K562 (cell line): Measurements from ENCODE around the gene IGSF23. TPM values are rescaled to one million over a fixed set of nuclear protein-coding genes. Genes with fewer than 3 reads are reported as not detected.
A peak's percentile ranks its signal among the peaks of the same experiment; 100 is the strongest.

Experiments used
- ARNT ChIP-seq, 2 experiments: fragments of 450-650 bp; IDR thresholded peaks; 2 replicates each; pipeline ENCODE4 v1.6.1; 2016; ENCODE audit warnings: mild to moderate bottlenecking in 1 of 2
- CBFA2T2 ChIP-seq: fragments of 450-650 bp; conservative IDR thresholded peaks from 2 replicates; pipeline ENCODE4 v1.6.1; 2017; ENCODE audit warnings: mild to moderate bottlenecking
- CBFA2T3 ChIP-seq: fragments of 450-650 bp; IDR thresholded peaks from 2 replicates; pipeline ENCODE4 v1.6.1; 2017
- CHD1 ChIP-seq: fragments of 200-600 bp; sonication (generic); IDR thresholded peaks from one replicate; pipeline ENCODE4 v1.6.1; 2012; ENCODE audit warnings: mild to moderate bottlenecking, moderate library complexity, low read length, inconsistent platforms
- DACH1 ChIP-seq: fragments of 450-650 bp; IDR thresholded peaks from 2 replicates; pipeline ENCODE4 v1.6.1; 2018; ENCODE audit not compliant: partially characterized antibody
- DPF2 ChIP-seq: fragments of 450-650 bp; IDR thresholded peaks from 2 replicates; pipeline ENCODE4 v1.6.1; 2016
- EP300 ChIP-seq: IDR thresholded peaks from 2 replicates; pipeline ENCODE4 v1.6.1; 2012; ENCODE audit warnings: low read length, improper control_type of control experiment
- FOSL1 ChIP-seq: fragments of 200-800 bp; sonication (Bioruptor generic); conservative IDR thresholded peaks from 2 replicates; pipeline ENCODE4 v1.6.1; 2016; ENCODE audit warnings: missing genetic modification characterization, missing compliant biosample characterization
- GATA2 ChIP-seq: sonication (generic); formaldehyde crosslinking; IDR thresholded peaks from 2 replicates; pipeline ENCODE4 v1.4.0; 2020; ENCODE audit warnings: mild to moderate bottlenecking, missing genetic modification reagents
- KDM2B ChIP-seq: fragments of 250-450 bp; sonication (Bioruptor Pico); IDR thresholded peaks from 2 replicates; pipeline ENCODE4 v1.8.0; 2021; ENCODE audit warnings: mild to moderate bottlenecking, moderate library complexity
- MTA2 ChIP-seq: fragments of 450-650 bp; IDR thresholded peaks from 2 replicates; pipeline ENCODE4 v1.6.1; 2016; ENCODE audit warnings: low read depth
- PPARD ChIP-seq: fragments of 250-450 bp; sonication (Bioruptor Pico); IDR thresholded peaks from 2 replicates; pipeline ENCODE4 v1.8.0; 2022; ENCODE audit warnings: inconsistent platforms, mild to moderate bottlenecking, moderate library complexity
- PRPF4 ChIP-seq: fragments of 200-400 bp; formaldehyde crosslinking; IDR thresholded peaks from one replicate; pipeline ENCODE4 v1.6.1; 2017; ENCODE audit warnings: low read length, low read depth, mild to moderate bottlenecking; ENCODE audit not compliant: insufficient read depth, poor library complexity, severe bottlenecking
- RAD21 ChIP-seq, 2 experiments: fragments of 250-450 bp in 1 of 2; fragments of 450-650 bp in 1 of 2; sonication (Bioruptor Pico) in 1 of 2; formaldehyde crosslinking in 1 of 2; IDR thresholded peaks in 1 of 2; conservative IDR thresholded peaks in 1 of 2; 2 replicates each; pipeline versions ENCODE4 v1.4.0 to v1.8.0; 2020 to 2022; ENCODE audit warnings: mild to moderate bottlenecking in 2 of 2, moderate library complexity in 1 of 2
- RFX5 ChIP-seq: IDR thresholded peaks from 2 replicates; pipeline ENCODE4 v1.6.1; 2011; ENCODE audit warnings: low read depth, mild to moderate bottlenecking, improper control_type of control experiment, low read length
- SMARCA4 ChIP-seq: fragments of 450-650 bp; IDR thresholded peaks from 2 replicates; pipeline ENCODE4 v1.6.1; 2016
- SOX6 ChIP-seq: fragments of 450-650 bp; IDR thresholded peaks from 2 replicates; pipeline ENCODE4 v1.6.1; 2014; ENCODE audit warnings: mild to moderate bottlenecking
- TEAD4 ChIP-seq, 2 experiments: sonication (generic) in 1 of 2; formaldehyde crosslinking in 1 of 2; IDR thresholded peaks; 2 replicates each; pipeline versions ENCODE4 v1.6.1 to v1.8.0; 2012 to 2022; ENCODE audit warnings: borderline replicate concordance in 1 of 2, inconsistent platforms in 1 of 2, low read length in 1 of 2, mild to moderate bottlenecking in 1 of 2, missing genetic modification reagents in 1 of 2
- ZNF197 ChIP-seq: fragments of 200-800 bp; sonication (Bioruptor generic); IDR thresholded peaks from 2 replicates; pipeline ENCODE4 v1.6.1; 2016; ENCODE audit warnings: low read depth, missing genetic modification characterization, missing compliant biosample characterization
- ZNF384 ChIP-seq: IDR thresholded peaks from 2 replicates; pipeline ENCODE4 v1.6.1; 2012; ENCODE audit warnings: low read depth, low read length, improper control_type of control experiment
- polyA plus RNA-seq, 8 experiments: library from polyadenylated mRNA; depleted of rRNA in 4 of 8; stranded (reverse) in 5 of 8; unstranded in 3 of 8; fragments of >200 nt; fragmentation: Nextera tagmentation in 2 of 8; fragmentation: Illumina TruSeq in 1 of 8; extraction: Ambion mirVana in 2 of 8; extraction: Trizol in 1 of 8; gene quantifications; 2 replicates each; pipeline versions ENCODE4 v1.2.1 to v1.2.3, GENCODE V29; 2011 to 2014; ENCODE audit warnings: inconsistent platforms in 1 of 8, missing spikeins in 1 of 8
- total RNA-seq, 7 experiments: library from RNA; depleted of rRNA in 6 of 7; stranded (reverse); fragments of >200 nt in 6 of 7; fragmentation: Illumina TruSeq in 2 of 7; extraction: Trizol in 2 of 7; gene quantifications; 2 replicates each; pipeline versions ENCODE4 v1.2.1 to v1.2.3, GENCODE V29; 2011 to 2021; ENCODE audit warnings: low replicate concordance in 1 of 7
- TF ChIP-seq, protein P1 (sequence below): fragments of 150-350 bp; IDR thresholded peaks from 2 replicates; pipeline ENCODE4 v1.6.1; 2014; ENCODE audit warnings: low read depth, mild to moderate bottlenecking, low read length, borderline replicate concordance
- TF ChIP-seq, protein P2 (sequence below): fragments of 250-450 bp; sonication (Bioruptor Pico); IDR thresholded peaks from 2 replicates; pipeline ENCODE4 v1.4.0; 2020
- TF ChIP-seq, protein P3 (sequence below): fragments of 200-800 bp; sonication (Bioruptor generic); IDR thresholded peaks from 2 replicates; pipeline ENCODE4 v1.6.1; 2017; ENCODE audit warnings: missing genetic modification characterization, missing compliant biosample characterization

IGSF23 gene
- total and polyA plus RNA-seq, 9 of the 15 experiments (the other 6 are each of a cell fraction or from before 2014, with no cell fraction given) = not detected

DNA sequence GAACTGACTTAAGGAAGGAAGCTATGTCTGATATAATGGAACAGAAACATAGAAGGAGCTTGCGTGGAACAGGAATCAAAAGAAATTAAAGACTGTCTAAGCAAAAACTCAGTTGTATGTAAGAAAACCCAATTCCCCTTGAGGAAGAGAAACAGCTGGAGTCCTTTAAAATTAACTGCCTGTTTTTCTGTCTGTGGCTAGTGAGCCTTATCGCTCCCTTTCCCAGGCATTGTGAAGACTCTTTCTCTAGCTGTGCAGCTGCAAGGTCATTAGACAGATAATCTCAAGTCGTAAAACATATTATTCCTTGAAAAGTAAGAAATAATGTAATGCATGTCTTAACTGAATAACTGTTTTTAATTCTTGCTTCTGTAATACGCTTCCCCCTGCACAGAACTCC lies 39.7 kb upstream of the IGSF23 start (continued):
- TF ChIP-seq ZNF384 (no peak), CBFA2T3 (peak; percentile 58), GATA2 (CRISPR knock-in tag) (0 out of 2 replicates have a peak, but pooled peaks have one; percentile 17), PRPF4 (no peak), RAD21 (CRISPR knock-in tag; conservative IDR thresholded peaks at IDR 0.05 in 1 of 2, IDR thresholded peaks at IDR 0.05 in 1 of 2) (0 out of 4 replicates have a peak, but pooled peaks of 1 of the 2 experiments have one; percentile 7), SOX6 (peak; percentile 66), KDM2B (no peak), CBFA2T2 (peak; percentile 47; the same call in 1 of the 2 replicates), DPF2 (peak; percentile 33; the same call in 1 of the 2 replicates), FOSL1 (tag) (no peak), MTA2 (peak; percentile 15; the same call in 1 of the 2 replicates), CHD1 (no peak), EP300 (peak; percentile 35; the same call in 1 of the 2 replicates), PPARD (no peak), SMARCA4 (peak; percentile 64; the same call in 1 of the 2 replicates), DACH1 (peak; percentile 36), ARNT (IDR thresholded peaks at IDR 0.05) (no peak), ZNF197 (CRISPR knock-in tag) (no peak), TEAD4 (IDR thresholded peaks at IDR 0.05; ENCODE audit: low read length) (peak; percentile 60; the same call in 1 of the 2 replicates), TEAD4 (CRISPR knock-in tag; IDR thresholded peaks at IDR 0.05; ENCODE audit: borderline replicate concordance) (no peak), RFX5 (no peak)
- TF ChIP-seq, protein P1, sequence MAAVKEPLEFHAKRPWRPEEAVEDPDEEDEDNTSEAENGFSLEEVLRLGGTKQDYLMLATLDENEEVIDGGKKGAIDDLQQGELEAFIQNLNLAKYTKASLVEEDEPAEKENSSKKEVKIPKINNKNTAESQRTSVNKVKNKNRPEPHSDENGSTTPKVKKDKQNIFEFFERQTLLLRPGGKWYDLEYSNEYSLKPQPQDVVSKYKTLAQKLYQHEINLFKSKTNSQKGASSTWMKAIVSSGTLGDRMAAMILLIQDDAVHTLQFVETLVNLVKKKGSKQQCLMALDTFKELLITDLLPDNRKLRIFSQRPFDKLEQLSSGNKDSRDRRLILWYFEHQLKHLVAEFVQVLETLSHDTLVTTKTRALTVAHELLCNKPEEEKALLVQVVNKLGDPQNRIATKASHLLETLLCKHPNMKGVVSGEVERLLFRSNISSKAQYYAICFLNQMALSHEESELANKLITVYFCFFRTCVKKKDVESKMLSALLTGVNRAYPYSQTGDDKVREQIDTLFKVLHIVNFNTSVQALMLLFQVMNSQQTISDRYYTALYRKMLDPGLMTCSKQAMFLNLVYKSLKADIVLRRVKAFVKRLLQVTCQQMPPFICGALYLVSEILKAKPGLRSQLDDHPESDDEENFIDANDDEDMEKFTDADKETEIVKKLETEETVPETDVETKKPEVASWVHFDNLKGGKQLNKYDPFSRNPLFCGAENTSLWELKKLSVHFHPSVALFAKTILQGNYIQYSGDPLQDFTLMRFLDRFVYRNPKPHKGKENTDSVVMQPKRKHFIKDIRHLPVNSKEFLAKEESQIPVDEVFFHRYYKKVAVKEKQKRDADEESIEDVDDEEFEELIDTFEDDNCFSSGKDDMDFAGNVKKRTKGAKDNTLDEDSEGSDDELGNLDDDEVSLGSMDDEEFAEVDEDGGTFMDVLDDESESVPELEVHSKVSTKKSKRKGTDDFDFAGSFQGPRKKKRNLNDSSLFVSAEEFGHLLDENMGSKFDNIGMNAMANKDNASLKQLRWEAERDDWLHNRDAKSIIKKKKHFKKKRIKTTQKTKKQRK = no peak
- TF ChIP-seq, protein P2, sequence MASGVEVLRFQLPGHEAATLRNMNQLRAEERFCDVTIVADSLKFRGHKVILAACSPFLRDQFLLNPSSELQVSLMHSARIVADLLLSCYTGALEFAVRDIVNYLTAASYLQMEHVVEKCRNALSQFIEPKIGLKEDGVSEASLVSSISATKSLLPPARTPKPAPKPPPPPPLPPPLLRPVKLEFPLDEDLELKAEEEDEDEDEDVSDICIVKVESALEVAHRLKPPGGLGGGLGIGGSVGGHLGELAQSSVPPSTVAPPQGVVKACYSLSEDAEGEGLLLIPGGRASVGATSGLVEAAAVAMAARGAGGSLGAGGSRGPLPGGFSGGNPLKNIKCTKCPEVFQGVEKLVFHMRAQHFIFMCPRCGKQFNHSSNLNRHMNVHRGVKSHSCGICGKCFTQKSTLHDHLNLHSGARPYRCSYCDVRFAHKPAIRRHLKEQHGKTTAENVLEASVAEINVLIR (CRISPR knock-in tag) = no peak
- TF ChIP-seq, protein P3, sequence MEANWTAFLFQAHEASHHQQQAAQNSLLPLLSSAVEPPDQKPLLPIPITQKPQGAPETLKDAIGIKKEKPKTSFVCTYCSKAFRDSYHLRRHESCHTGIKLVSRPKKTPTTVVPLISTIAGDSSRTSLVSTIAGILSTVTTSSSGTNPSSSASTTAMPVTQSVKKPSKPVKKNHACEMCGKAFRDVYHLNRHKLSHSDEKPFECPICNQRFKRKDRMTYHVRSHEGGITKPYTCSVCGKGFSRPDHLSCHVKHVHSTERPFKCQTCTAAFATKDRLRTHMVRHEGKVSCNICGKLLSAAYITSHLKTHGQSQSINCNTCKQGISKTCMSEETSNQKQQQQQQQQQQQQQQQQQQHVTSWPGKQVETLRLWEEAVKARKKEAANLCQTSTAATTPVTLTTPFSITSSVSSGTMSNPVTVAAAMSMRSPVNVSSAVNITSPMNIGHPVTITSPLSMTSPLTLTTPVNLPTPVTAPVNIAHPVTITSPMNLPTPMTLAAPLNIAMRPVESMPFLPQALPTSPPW (CRISPR knock-in tag) = peak; percentile 44; the same call in 1 of the 2 replicates
